A549 (cell line): Measurements from ENCODE around the gene CFAP157.

Source experiments
- CTCF ChIP-seq: fragments of >200 bp; sonication (Bioruptor Twin); formaldehyde crosslinking; IDR thresholded peaks from 3 replicates; pipeline ENCODE4 v1.5.1; 2016
- EP300 ChIP-seq, 2 experiments: fragments of >200 bp; sonication (Bioruptor Twin); formaldehyde crosslinking; IDR thresholded peaks; 2 replicates in 1 of 2; 3 replicates in 1 of 2; pipeline ENCODE4 v1.6.1; 2016 to 2017
- JUNB ChIP-seq: fragments of >200 bp; sonication (Bioruptor Twin); formaldehyde crosslinking; IDR thresholded peaks from 2 replicates; pipeline ENCODE4 v1.6.1; 2016
- RARB ChIP-seq: fragments of 250-450 bp; sonication (Bioruptor Pico); IDR thresholded peaks from 2 replicates; pipeline ENCODE4 v1.8.0; 2021; ENCODE audit warnings: mild to moderate bottlenecking, moderate library complexity

GRCh38 chr9:127742435-127743088, 35.8 kb downstream of the CFAP157 start:
- no peak for TF ChIP-seq RARB (CRISPR knock-in tag)
- no peak for TF ChIP-seq JUNB
- TF ChIP-seq CTCF: no peak
- no peak for TF ChIP-seq EP300 (IDR thresholded peaks at IDR 0.05)
